ENCODE measurements around the gene C11orf68. TPM values are rescaled to one million over a fixed set of nuclear protein-coding genes. Genes with fewer than 3 reads are reported as not detected.

Gene C11orf68
- total and polyA plus RNA-seq, 7 donors: 52.8 to 98.7 (median 60.7) TPM

GRCh38 chr11:65886826-65887722, 31.8 kb downstream of the C11orf68 start:
- 75 to 85% (median 78%) methylated on average over 14 of the region's 14 CpGs for WGBS, 3 donors
- Histone ChIP-seq H3K27ac (peak overlapping the region; percentile 97), H3K9me3 (no peaks in the 10 kb centered on the region), H3K4me3 (peak overlapping the region; percentile 75), H3K4me1 (peaks cover 22% of the 10 kb centered on the region), H3K27me3 (ENCODE audit: insufficient read depth in 3 of 3, low read length in 2 of 3) (no peaks in the 10 kb centered on the region), H3K36me3 (ENCODE audit: insufficient read depth in 1 of 2, low read depth in 1 of 2) (peaks cover 9 to 49% of the 10 kb centered on the region in 2 donors)
- intact Hi-C loops (cut with DNase I): loop anchor here (2.0 to 5.0 kb wide), 3 partner anchors 26 to 102 kb away; partner anchors contain the start of genes SART1 (in 2 of the 2) and MUS81 (in 1 of the 2)
- no peak for ATAC-seq
- no peak for DNase-seq
- no peak for TF ChIP-seq CTCF (IDR thresholded peaks at IDR 0.05)

- DNase-seq (no peak), ATAC-seq (no peak)
- H3K9me3 ChIP-seq: no peaks in the 10 kb centered on the region
- no peaks in the 10 kb centered on the region for H3K27me3 ChIP-seq (ENCODE audit: insufficient read depth in 3 of 3, low read length in 2 of 3)
- no peak overlapping the region for H3K4me3 ChIP-seq
- peaks cover 9 to 49% of the 10 kb centered on the region in 2 donors for H3K36me3 ChIP-seq (ENCODE audit: insufficient read depth in 1 of 2, low read depth in 1 of 2)
- H3K4me1 ChIP-seq: peaks cover 19% of the 10 kb centered on the region
- TF ChIP-seq CTCF (IDR thresholded peaks at IDR 0.05): no peak
- intact Hi-C loops (cut with DNase I): loop anchor here (2.0 to 5.0 kb wide), 3 partner anchors 25 to 103 kb away; partner anchors contain the start of genes SART1 (in 2 of the 2) and MUS81 (in 1 of the 2)
- no peak overlapping the region for H3K27ac ChIP-seq
- WGBS, 3 donors: 89 to 93% (median 91%) methylated on average over 12 of the region's 12 CpGs
These were observed 32.9 kb downstream of the C11orf68 start for GRCh38 chr11:65885808-65886536.

GRCh38 chr11:65885231-65885630, 33.6 kb downstream of the C11orf68 start:
- Histone ChIP-seq H3K36me3 (ENCODE audit: insufficient read depth in 1 of 2, low read depth in 1 of 2) (peaks cover 9 to 49% of the 10 kb centered on the region in 2 donors), H3K27ac (no peak overlapping the region), H3K9me3 (no peaks in the 10 kb centered on the region), H3K4me1 (peaks cover 19% of the 10 kb centered on the region), H3K4me3 (no peak overlapping the region), H3K27me3 (ENCODE audit: insufficient read depth in 3 of 3, low read length in 2 of 3) (no peaks in the 10 kb centered on the region)
- no peak for DNase-seq
- intact Hi-C loops (cut with DNase I): loop anchor here (5.0 kb wide), 1 partner anchor 77 kb away; the partner anchor contains the start of gene SART1 (in 2 of the 2)
- no peak for ATAC-seq
- TF ChIP-seq CTCF (IDR thresholded peaks at IDR 0.05): no peak
- 89 to 94% (median 91%) methylated on average over 7 of the region's 7 CpGs for WGBS, 3 donors

GRCh38 chr11:65884716-65885092, 34.2 kb downstream of the C11orf68 start:
- H3K27me3 ChIP-seq (ENCODE audit: insufficient read depth in 3 of 3, low read length in 2 of 3): no peaks in the 10 kb centered on the region
- H3K4me3 ChIP-seq: no peak overlapping the region
- TF ChIP-seq CTCF (IDR thresholded peaks at IDR 0.05): peak; percentile 99
- DNase-seq (peak; percentile 80 to 87), ATAC-seq (peak; percentile 37 to 52 (median 44))
- 19 to 32% (median 22%) methylated on average over 8 to 9 of the region's 9 CpGs for WGBS, 3 donors
- intact Hi-C loops (cut with DNase I): loop anchor here (1.0 to 5.0 kb wide), 2 partner anchors 78 to 104 kb away; partner anchors contain the start of gene SART1 (in 2 of the 2)
- peaks cover 9 to 49% of the 10 kb centered on the region in 2 donors for H3K36me3 ChIP-seq (ENCODE audit: insufficient read depth in 1 of 2, low read depth in 1 of 2)
- no peaks in the 10 kb centered on the region for H3K9me3 ChIP-seq
- no peak overlapping the region for H3K27ac ChIP-seq
- peaks cover 15% of the 10 kb centered on the region for H3K4me1 ChIP-seq
